ENCODE measurements around the gene OR2B2.

The OR2B2 gene

DNA sequence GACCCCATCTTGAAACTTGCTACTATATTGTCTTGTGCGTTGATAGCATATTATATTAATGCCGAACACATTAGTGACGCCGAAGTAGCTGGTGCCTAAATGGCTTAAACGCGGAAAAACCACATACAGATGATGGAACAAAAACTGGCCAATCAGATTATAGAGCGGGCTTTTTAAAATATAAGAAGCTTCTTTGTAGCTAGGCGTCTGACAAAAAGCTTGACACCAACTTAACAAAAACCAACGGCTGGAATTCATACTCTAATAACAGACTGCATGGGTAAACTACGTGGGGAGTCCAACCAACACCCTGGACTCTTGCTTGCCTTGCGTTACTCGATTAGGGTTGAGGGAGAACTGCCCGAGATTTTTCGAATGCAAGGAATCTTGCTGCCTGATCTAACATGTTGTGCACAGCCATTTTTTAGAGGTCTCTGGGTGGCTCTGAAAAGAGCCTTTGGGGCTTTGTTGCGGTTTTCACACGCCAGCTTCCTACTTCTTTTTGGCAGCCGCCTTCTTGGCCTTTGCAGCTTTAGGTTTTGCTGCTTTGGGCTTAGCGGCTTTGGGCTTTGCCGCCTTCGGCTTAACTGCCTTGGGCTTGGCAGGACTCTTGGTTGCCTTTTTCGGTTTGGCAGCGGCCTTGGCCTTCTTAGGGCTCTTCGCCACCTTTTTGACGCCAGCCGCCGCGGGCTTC lies 45.7 kb downstream of the OR2B2 start:
- no peak for DNase-seq (ENCODE audit: low read depth)

DNA sequence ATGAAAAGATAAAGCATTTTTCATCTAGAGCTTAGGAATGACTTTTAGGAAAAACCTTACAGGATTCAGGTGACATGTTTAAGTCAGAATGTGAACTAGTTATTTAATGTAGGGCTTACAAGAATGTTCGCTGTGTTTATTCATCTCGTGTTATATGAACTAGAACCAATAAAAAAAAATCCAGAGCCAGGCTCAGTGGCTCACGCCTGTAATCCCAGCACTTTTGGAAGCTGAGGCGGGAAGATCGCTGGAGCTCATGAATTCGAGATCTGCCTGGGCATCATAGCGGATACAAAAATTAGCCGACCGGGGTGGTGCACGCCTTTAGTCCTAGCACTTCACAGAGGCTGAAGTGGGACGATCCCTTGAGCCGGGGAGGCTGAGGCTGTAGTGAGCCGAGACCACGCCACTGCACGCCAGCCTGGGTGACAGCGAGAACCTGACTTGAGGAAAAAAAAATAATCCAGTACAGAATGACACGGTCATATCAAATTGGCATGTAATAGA lies 46.3 kb downstream of the OR2B2 start:
- DNase-seq (ENCODE audit: low read depth) = no peak

DNA sequence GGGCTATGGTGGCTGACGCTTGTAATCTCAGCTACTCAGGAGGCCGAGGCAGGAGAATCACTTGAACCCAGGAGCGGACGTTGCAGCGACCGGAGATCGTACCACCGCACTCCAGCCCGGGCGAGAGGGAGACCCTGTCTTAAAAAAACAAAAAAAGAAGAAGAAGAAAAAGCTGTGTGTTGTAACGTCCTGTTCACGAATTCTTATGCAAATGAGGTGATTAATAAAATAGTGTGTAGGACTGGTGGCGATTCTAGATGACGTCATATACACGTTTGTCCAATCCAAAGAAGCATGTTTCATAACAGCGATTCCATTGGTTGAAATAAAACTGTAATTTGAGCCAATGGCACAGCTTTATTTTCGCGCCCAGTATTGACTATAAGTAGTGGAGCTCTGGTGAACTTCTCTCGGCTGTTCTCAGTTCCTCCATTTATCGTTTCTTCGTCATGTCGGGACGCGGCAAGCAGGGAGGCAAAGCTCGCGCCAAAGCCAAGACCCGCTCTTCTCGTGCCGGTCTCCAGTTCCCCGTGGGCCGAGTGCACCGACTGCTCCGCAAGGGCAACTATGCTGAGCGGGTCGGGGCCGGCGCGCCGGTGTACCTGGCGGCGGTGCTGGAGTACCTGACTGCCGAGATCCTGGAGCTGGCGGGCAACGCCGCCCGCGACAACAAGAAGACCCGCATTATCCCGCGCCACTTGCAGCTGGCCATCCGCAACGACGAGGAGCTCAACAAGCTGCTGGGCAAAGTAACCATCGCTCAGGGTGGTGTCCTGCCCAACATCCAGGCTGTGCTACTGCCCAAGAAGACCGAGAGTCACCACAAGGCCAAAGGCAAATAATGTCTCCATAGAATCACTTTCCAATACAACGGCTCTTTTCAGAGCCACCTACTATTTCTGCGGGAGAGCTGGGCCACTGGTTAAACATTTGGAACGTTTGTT lies 47.0 kb downstream of the OR2B2 start:
- DNase-seq (ENCODE audit: low read depth) = peak; percentile 34

DNA sequence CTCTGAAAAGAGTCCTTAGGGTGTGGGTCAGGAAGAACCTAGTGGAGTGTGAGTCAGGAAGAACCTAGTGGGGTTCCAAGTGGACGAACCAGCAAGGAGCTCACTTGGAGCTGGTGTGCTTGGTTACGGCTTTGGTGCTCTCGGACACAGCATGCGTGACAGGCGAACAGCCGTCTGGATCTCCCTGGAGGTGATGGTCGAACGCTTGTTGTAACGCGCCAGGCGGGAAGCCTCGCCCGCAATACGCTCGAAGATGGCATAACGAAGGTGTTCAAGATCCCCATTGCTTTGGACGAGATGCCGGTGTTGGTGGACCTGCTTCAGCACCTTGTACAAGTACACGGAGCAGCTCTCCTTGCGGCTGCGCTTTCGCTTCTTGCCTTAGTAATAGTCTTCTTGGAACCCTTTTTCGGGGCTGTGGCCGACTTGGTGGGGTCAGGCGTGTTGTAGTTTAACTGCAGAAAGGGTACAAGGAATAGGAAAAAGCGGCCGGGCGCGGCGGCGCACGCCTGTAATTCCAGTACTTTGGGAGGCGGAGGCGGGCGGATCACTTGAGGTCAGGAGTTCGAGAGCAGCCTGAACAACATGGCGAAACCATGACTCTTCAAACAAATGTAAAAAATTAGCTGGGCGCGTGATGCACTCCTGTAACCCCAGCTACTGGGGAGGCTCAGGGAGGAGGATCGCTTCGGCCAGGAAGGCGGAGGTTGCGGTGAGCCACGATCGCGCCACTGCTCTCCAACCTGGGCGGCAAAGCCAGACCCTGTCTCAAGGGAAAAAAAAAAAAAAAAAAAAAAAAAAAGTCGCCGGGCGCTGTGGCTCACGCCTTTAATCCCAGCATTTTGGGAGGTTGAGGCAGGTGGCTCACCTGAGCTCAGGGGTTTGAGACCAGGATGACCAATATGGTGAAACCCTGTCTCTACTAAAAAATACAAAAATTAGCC lies 48.0 kb downstream of the OR2B2 start:
- DNase-seq (ENCODE audit: low read depth) = no peak

DNA sequence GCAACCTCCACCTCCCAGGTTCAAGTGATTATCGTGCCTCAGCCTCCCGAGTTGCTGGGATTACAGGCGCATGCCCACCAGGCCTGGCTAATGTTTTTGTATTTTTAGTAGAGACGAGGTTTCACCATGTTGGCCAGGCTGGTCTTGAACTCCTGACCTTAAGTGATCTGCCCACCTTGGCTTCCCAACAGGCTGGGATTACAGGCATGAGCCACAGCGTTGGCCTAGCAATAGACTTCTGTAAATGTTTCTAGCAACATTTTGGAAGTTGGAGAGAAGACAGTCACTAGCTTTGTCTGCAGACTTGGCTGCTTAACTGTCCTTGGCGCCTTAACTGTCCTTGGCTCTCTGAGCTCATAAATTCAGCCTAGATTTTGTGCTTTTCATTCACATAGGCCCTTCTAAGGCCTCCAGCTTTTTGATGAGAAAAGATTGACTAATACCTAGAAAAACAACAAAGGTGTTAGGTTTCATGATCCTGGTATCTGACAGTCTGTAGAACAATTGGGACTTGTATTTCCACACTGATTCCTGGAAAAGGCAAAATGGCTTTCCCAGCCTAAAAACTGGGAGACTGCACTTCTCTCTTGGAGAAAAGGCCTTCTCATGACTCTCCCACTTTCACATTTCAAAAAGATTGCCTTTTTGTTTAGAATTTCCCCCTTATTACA lies 49.7 kb downstream of the OR2B2 start:
- no peak for DNase-seq (ENCODE audit: low read depth)

DNA sequence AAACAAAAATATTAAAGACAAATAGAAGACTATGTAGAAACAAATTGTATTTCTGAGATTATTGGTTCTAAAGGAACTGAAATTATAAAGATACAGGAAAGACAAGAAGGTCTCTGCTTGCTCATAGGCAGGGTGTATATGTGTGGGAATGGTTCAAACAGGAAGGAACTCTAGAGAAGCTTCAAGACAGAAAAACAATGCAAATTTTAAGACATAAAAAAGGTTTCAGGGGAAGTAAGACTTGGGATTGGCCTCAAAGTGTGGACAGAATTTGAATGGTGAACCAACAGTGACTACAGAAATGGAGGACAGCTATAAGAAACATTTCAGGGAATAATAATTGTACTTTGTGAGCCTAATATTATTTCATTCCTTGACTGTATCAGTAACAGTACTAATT lies 50.3 kb downstream of the OR2B2 start:
- DNase-seq (ENCODE audit: low read depth) = no peak

DNA sequence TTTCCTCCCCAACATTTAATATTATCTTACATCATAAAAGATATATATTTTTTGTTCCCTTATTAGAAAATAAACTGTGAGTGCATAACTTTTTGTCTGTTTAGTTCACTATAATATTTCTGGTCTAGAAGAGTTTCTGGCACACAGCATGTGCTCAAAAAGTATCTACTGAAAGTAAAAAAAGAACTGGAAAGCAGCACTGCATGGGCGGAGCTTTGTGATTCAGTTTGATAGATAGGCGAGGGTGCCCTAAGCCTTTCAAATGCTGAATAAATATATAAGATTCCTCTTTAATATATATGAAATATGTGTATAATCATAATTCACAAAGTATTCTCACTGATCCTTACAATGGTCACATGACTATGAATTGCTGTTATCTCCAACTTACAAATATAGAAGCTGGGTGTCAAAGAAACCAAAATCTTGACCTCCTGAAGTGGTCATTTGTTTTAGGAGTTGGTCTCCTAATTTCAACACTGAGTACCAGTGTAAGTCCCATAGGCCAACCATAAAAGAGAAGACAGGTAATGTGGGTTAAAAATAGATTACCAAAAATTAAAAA lies 50.8 kb downstream of the OR2B2 start:
- no peak for DNase-seq (ENCODE audit: low read depth)

All from activated T-helper 9 cell treated with anti-CD3 and anti-CD28 coated beads, Interleukin-2, amount 50 U/mL, for 16 hours (primary cell).